ENCODE results near the gene VWA1.

- TF ChIP-seq POLR2A (IDR thresholded peaks at IDR 0.05; ENCODE audit: low read depth, low read length) (no peak), SUZ12 (IDR thresholded peaks at IDR 0.05; ENCODE audit: unreplicated experiment) (no peak), ZBTB40 (IDR thresholded peaks at IDR 0.05; ENCODE audit: borderline replicate concordance) (no peak), SP1 (IDR thresholded peaks at IDR 0.05; ENCODE audit: low read depth, low read length) (no peak), CBX5 (IDR thresholded peaks at IDR 0.05; ENCODE audit: low read depth) (no peak), PAX5 (IDR thresholded peaks at IDR 0.05; ENCODE audit: borderline replicate concordance, low read depth, low read length) (no peak), POLR2AphosphoS5 (IDR thresholded peaks at IDR 0.05; ENCODE audit: low read length) (no peak), CTCF (IDR thresholded peaks at IDR 0.05 in 2 of 3, conservative IDR thresholded peaks at IDR 0.05 in 1 of 3; ENCODE audit: control insufficient read depth in 2 of 3, extremely low read depth in 1 of 3, insufficient read depth in 1 of 3, low read depth in 3 of 3, low read length in 3 of 3) (no peak), YY1 (IDR thresholded peaks at IDR 0.05; ENCODE audit: low read depth, low read length) (no peak), BCL3 (IDR thresholded peaks at IDR 0.05; ENCODE audit: borderline replicate concordance, insufficient read depth, low read depth, low read length, poor library complexity, severe bottlenecking) (no peak), PML (IDR thresholded peaks at IDR 0.05; ENCODE audit: low read length) (no peak), RCOR1 (conservative IDR thresholded peaks at IDR 0.05; ENCODE audit: low read depth, low read length) (no peak), TAF1 (IDR thresholded peaks at IDR 0.05; ENCODE audit: borderline replicate concordance, low read depth, low read length) (no peak), EGR1 (IDR thresholded peaks at IDR 0.05; ENCODE audit: borderline replicate concordance in 1 of 2, low read depth in 2 of 2, low read length in 2 of 2) (no peak)
These were observed 4.3 kb upstream of the VWA1 start for GRCh38 chr1:1430992-1431844.
